Fibroblast of the aortic adventitia (primary cell): ENCODE measurements around the gene WNT11. TPM values are rescaled to one million over a fixed set of nuclear protein-coding genes. Genes with fewer than 3 reads are reported as not detected.

ENCODE experiments used
- DNase-seq: peaks from one replicate; pipeline ENCODE4 v3.0.0-alpha.2; 2010; ENCODE audit warnings: low read depth
- H3K4me3 ChIP-seq: 2 replicates; pipeline ENCODE4 v1.5.1; 2011; ENCODE audit warnings: low read depth, mild to moderate bottlenecking, control low read depth, low read length, moderate library complexity
- CTCF ChIP-seq: IDR thresholded peaks from 2 replicates; pipeline ENCODE4 v1.5.1; 2011; ENCODE audit warnings: mild to moderate bottlenecking, low read length, control low read depth, inconsistent platforms; ENCODE audit not compliant: insufficient read depth
- total RNA-seq: library from RNA; depleted of rRNA; stranded (reverse); fragments of >200 nt; gene quantifications from 2 replicates; pipeline ENCODE4 v1.2.3, GENCODE V29; 2012; ENCODE audit warnings: low replicate concordance

The WNT11 gene
- total RNA-seq, 1 donor: 1.2 TPM

- no peak overlapping the region for H3K4me3 ChIP-seq
- no peak for DNase-seq
- TF ChIP-seq CTCF: no peak
Measured at GRCh38 chr11:76238551-76238950, 32.2 kb upstream of the WNT11 start.

GRCh38 chr11:76237914-76238313 lies 31.6 kb upstream of the WNT11 start:
- no peak for TF ChIP-seq CTCF

GRCh38 chr11:76237000-76237649 lies 30.8 kb upstream of the WNT11 start:
- H3K4me3 ChIP-seq: no peak overlapping the region
- no peak for TF ChIP-seq CTCF
- DNase-seq: no peak

More at GRCh38 chr11:76237914-76238313, 31.6 kb upstream of the WNT11 start:
- DNase-seq: no peak
- H3K4me3 ChIP-seq: no peak overlapping the region

GRCh38 chr11:76236092-76236999 lies 30.0 kb upstream of the WNT11 start:
- no peak for TF ChIP-seq CTCF
- H3K4me3 ChIP-seq: peak overlapping the region; percentile 92
- DNase-seq: peak; percentile 56

GRCh38 chr11:76235233-76236091 lies 29.2 kb upstream of the WNT11 start:
- peak overlapping the region; percentile 92 for H3K4me3 ChIP-seq
- DNase-seq: peak; percentile 94
- no peak for TF ChIP-seq CTCF

GRCh38 chr11:76234416-76235232 lies 28.3 kb upstream of the WNT11 start:
- peak; percentile 51 for DNase-seq
- peak overlapping the region; percentile 85 for H3K4me3 ChIP-seq
- TF ChIP-seq CTCF: peak; percentile 23
